Measurements from ENCODE around the gene TMC5. TPM values are rescaled to one million over a fixed set of nuclear protein-coding genes. Genes with fewer than 3 reads are reported as not detected.

The TMC5 gene
- total and polyA plus RNA-seq, 2 donors from 2014 or later = 1.0 to 6.6 TPM

GRCh38 chr16:19379838-19380237 lies 37.8 kb upstream of the TMC5 start:
- TF ChIP-seq CTCF (IDR thresholded peaks at IDR 0.05; ENCODE audit: borderline replicate concordance, extremely low read depth, insufficient read depth) = no peak
- H3K9ac ChIP-seq (ENCODE audit: low read length in 3 of 3) = no peak overlapping the region
- intact Hi-C loops (cut with DNase I) = loop anchor here (10.0 kb wide), 1 partner anchor 205 kb away; no protein-coding TSS in a partner anchor
- H3K4me1 ChIP-seq (ENCODE audit: control insufficient read depth in 2 of 3, insufficient read depth in 2 of 3, low read depth in 1 of 3, low read length in 3 of 3) = no peaks in the 10 kb centered on the region
- FAIRE-seq (no peak), DNase-seq (no peak)
- H3K27ac ChIP-seq (ENCODE audit: low read depth in 2 of 2, low read length in 2 of 2) = no peak overlapping the region
- no peaks in the 10 kb centered on the region for H3K27me3 ChIP-seq (ENCODE audit: control insufficient read depth, insufficient read depth, low read length)
- no peak overlapping the region for H3K4me3 ChIP-seq (ENCODE audit: low read length in 3 of 3)
- no peaks in the 10 kb centered on the region for H3K9me3 ChIP-seq (ENCODE audit: control insufficient read depth in 2 of 3, insufficient read depth in 1 of 3, low read length in 3 of 3)
- H3K36me3 ChIP-seq (ENCODE audit: control insufficient read depth in 2 of 3, insufficient read depth in 3 of 3, low read length in 3 of 3) = no peaks in the 10 kb centered on the region

DNA sequence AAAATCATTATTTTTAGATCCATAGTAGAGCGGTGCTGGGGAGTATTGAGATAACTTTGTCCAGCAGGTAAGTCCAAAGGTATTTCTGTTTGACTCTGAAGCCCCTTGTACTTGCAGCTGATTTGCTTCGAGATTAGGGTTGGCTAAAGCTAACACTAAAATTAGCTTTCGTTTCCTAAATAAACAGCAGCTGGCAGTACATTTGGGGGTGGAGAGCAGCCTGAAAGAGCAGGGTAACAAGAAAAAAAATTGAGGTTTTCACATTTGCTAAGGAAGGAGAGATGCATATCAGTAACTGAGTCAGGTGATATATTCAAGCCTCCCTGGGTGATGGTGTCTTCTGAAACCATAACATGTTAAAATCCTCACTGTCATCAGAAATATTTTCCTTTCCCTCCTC lies 37.4 kb upstream of the TMC5 start:
- FAIRE-seq (no peak), DNase-seq (no peak)
- Histone ChIP-seq H3K4me1 (ENCODE audit: control insufficient read depth in 2 of 3, insufficient read depth in 2 of 3, low read depth in 1 of 3, low read length in 3 of 3) (no peaks in the 10 kb centered on the region), H3K36me3 (ENCODE audit: control insufficient read depth in 2 of 3, insufficient read depth in 3 of 3, low read length in 3 of 3) (no peaks in the 10 kb centered on the region), H3K4me3 (ENCODE audit: low read length in 3 of 3) (no peak overlapping the region), H3K27ac (ENCODE audit: low read depth in 2 of 2, low read length in 2 of 2) (no peak overlapping the region), H3K27me3 (ENCODE audit: control insufficient read depth, insufficient read depth, low read length) (no peaks in the 10 kb centered on the region), H3K9ac (ENCODE audit: low read length in 3 of 3) (no peak overlapping the region), H3K9me3 (ENCODE audit: control insufficient read depth in 2 of 3, insufficient read depth in 1 of 3, low read length in 3 of 3) (no peaks in the 10 kb centered on the region)
- intact Hi-C loops (cut with DNase I) = no loop called here
- no peak for TF ChIP-seq CTCF (IDR thresholded peaks at IDR 0.05; ENCODE audit: borderline replicate concordance, extremely low read depth, insufficient read depth)

- Histone ChIP-seq H3K9ac (ENCODE audit: low read length in 3 of 3) (no peak overlapping the region), H3K27me3 (ENCODE audit: control insufficient read depth, insufficient read depth, low read length) (no peaks in the 10 kb centered on the region), H3K4me3 (ENCODE audit: low read length in 3 of 3) (no peak overlapping the region), H3K4me1 (ENCODE audit: control insufficient read depth in 2 of 3, insufficient read depth in 2 of 3, low read depth in 1 of 3, low read length in 3 of 3) (no peaks in the 10 kb centered on the region), H3K9me3 (ENCODE audit: control insufficient read depth in 2 of 3, insufficient read depth in 1 of 3, low read length in 3 of 3) (no peaks in the 10 kb centered on the region), H3K36me3 (ENCODE audit: control insufficient read depth in 2 of 3, insufficient read depth in 3 of 3, low read length in 3 of 3) (no peaks in the 10 kb centered on the region), H3K27ac (ENCODE audit: low read depth in 2 of 2, low read length in 2 of 2) (no peak overlapping the region)
- no peak for TF ChIP-seq CTCF (IDR thresholded peaks at IDR 0.05; ENCODE audit: borderline replicate concordance, extremely low read depth, insufficient read depth)
- no peak for FAIRE-seq
- intact Hi-C loops (cut with DNase I) = no loop called here
- no peak for DNase-seq
These were observed 35.4 kb upstream of the TMC5 start for GRCh38 chr16:19382084-19382801.

Measured in kidney (tissue), 14 donors.